HTERT RPE-1 (cell line): Measurements from ENCODE around the gene NPVF.

Source experiments
- in situ Hi-C: fragments of 300-500 bp; cut with MboI; formaldehyde crosslinking; loops from 4 replicates; pipeline ENCODE4 v1.14.3; 2020; ENCODE audit warnings: low sequenced_read_pairs

The NPVF gene, protein sequence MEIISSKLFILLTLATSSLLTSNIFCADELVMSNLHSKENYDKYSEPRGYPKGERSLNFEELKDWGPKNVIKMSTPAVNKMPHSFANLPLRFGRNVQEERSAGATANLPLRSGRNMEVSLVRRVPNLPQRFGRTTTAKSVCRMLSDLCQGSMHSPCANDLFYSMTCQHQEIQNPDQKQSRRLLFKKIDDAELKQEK

GRCh38 chr7:25228386-25228785 is at the start of gene NPVF:
TSS of gene NPVF (minus strand) at chr7:25228486. CDS start at chr7:25228439, 47 bp downstream.
- in situ Hi-C loops: no loop called here

- in situ Hi-C loops: no loop called here
Observed at GRCh38 chr7:25272265-25272664, 44.0 kb upstream of the NPVF start.

DNA sequence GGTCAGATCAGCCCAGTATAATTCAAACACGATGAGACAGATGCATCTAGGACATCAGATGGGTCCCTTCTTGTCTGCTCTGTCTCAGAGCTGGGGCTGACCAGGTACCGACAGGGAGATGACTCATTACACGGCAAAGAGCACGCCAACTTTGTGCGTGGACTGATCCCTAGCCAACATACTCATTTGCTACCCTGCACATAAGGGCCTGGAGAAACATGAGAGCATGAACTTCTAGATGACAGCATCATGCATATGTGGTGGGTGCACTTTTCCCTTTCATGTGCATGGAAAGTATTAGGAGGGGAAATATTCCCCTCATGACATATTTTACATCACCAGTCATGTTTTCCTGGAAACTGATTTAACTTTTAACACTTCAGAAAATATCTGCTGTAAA is 35.1 kb upstream of the NPVF start:
- in situ Hi-C loops: no loop called here

GRCh38 chr7:25262586-25262985 is 34.3 kb upstream of the NPVF start:
- in situ Hi-C loops: no loop called here

DNA sequence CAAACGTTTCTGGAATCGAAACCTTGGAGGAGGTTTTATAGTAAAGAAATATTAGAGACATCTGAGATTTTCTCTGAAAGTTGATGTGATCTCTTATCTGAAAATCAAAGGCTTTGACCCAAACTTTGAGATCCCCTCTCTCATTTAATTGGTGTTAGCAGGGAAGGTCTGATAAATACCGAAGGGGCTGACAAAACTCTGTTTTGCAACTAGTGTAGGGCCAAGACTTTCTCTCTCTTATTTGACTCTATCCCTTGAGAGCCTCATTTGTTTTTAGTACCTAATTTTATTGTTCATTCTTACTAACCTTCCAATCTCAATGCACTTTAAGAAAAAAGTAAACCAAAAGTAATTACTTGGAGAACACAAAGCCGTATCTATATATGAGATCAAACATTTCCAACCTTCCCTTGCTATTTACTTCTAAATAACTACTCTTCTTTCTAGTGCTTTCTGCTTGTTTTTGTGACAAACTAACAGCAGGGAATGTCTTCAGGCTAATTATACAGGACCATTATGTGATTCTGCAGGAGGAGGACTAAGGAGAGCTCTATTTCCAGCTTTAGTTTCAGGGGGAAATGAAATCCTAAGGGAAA is 33.4 kb upstream of the NPVF start:
- in situ Hi-C loops: no loop called here

DNA sequence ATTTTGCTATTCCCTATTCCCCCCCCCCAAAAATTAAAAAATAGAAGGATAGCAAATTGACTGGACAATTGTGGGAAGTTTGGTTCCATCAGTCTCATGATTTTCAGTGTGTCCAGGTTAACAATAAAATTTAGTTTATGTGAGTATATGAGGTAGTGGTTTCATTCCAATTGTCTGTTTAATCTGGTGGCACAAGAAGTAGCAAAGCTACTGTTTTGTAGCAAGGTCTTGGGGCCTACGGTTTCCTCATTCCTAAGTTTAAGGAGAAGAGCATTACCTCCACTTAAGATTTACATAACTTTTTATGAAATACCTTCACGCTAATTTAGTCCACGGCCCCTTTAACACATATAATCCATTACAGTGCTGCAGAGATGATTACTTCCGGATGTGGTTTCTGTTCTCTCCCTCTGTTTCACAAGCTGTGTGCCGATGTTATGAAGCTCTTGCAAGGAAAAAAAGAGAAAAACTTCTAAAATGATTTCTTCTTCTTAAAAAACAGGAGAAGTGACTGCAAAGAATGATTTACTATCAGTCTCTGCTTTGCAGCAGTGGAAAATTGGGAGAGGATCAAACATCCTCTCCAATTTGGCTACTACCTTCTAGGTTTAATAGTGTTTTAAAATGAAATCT is 32.7 kb upstream of the NPVF start:
- in situ Hi-C loops: no loop called here

DNA sequence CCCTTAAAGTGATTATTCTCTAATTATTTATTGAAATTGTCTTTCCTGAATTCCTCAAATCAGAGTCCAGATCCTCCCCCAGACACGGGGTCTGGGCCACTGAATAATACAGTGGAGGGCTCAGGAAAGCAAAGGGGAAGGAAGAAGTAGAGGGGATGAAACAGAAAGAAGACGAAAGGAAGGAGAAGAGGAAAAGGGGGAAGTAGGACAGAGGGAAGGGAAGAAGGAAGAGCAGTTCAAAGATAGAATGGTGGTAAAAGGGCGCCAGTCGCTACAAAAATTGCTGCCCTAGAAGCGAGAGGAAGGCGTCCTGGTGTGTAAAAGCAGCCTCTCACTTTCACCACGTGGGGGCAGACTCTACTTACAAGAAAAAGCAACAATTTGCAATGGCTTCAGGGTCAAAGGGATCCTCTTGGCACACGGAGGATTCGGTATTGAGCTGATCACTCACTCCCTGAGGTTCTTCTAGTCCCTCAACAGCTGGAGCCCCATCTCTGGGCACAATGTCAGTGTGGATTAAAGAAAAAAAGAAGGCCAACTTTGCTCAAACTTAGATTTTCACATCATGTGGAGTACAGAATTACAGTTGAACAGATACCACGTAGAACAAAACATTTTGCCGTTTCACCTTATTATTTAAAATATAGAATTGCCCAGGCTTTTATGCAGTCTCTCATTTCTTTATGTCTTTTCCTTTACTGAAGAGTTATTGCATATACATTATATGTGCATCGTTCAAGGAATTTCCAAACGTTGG is 31.4 kb upstream of the NPVF start:
- in situ Hi-C loops: no loop called here

DNA sequence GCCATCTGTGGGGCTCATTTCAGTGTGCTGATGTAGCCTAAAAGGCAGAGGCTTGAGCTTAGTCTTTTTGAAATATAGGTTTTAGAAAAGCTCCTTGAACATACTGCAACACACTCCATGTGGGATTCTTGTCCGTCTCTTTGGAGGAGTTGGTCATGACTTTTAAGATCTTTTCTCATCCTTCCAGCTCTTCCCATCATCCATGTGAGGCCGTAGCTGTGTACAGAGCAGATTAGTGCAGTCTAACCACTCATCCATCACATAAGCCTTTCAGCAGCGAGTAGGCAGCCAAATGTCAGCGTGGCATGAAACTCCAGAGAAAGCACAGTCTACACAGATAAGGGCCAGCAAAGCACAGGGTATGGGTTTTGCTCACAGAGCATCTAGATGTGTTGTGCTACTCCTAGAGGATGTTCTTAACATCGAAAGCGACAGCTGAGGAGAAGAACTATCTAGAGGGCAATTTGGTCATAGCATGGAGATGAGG is 28.1 kb upstream of the NPVF start:
- in situ Hi-C loops: no loop called here

DNA sequence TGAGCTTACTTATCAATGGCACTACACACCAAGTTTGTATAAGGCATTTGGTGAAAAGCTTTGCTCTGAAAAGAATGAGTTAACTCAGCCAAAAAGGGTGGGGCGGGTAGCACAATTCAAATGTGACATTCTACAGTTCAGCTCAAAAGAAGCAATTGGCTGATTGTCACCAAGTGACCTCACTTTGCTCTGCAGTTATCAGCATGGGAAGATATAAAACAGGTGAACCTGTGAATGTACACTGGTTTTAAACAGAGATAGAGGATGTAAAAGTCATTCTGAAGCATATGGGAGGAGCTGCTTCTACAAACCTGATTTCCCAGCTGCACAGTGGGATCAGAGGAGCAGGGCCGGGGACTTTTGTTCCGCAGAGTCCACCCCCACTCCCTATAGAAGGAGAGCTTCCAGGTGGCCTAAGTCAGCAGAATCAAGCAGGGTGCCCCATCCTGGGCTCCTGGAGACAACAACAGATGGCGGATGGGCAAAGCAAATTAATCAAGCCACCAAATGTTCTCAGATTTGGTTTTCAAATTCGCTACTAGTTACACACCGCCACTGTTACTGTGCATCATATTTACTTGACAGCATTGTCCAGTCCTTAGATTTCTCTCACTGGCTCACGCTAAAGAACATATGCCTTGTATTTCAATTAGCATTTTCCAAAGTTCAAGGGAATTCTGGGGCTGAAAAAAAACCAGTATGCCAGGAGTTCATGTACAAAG is 27.5 kb upstream of the NPVF start:
- in situ Hi-C loops: no loop called here

GRCh38 chr7:25254604-25255003 is 26.3 kb upstream of the NPVF start:
- in situ Hi-C loops: no loop called here

- in situ Hi-C loops: no loop called here
Observed at GRCh38 chr7:25253714-25254113, 25.4 kb upstream of the NPVF start.

DNA sequence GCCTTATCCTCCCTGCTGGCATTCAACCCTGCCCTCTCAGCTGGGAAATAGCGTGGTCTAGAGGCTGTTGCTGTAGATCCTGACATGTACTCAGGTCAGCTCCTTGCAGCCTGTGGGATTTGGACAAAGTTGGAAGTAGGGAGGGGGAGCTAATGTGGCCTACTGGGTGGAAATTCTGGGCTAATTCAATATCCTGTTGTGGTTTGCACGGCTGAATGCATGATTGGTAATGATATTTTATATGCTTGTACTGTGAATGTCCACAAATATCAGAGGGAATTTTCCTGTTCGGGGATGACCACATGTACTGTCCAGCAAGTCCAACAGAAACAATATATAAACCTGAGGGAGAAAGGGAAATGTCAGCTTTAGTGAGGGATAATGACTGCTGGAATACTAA is 22.1 kb upstream of the NPVF start:
- in situ Hi-C loops: no loop called here

DNA sequence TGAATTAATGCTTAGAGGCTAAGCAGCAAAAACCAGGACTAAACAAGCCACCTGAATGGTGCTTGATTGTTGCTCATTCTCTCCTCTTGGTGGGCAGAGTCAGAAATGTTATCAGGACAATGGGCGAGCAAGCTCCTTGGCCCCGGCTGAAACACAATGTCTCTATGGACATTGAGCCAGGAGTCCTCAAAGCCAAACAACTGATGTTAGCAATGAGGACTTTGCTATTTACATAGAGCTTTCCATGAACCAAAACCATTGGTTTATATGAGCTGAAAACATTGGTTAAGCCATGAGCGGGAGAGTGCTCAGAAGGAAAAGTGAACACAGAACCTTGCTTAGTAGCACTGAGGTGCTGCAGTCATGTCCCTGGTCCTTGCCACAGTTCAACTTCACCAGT is 21.5 kb upstream of the NPVF start:
- in situ Hi-C loops: no loop called here

- in situ Hi-C loops: no loop called here
Observed at GRCh38 chr7:25246306-25246705, 18.0 kb upstream of the NPVF start.

- in situ Hi-C loops: no loop called here
Observed at GRCh38 chr7:25244254-25245033, 16.2 kb upstream of the NPVF start.

GRCh38 chr7:25242678-25243077 is 14.4 kb upstream of the NPVF start:
- in situ Hi-C loops: no loop called here

DNA sequence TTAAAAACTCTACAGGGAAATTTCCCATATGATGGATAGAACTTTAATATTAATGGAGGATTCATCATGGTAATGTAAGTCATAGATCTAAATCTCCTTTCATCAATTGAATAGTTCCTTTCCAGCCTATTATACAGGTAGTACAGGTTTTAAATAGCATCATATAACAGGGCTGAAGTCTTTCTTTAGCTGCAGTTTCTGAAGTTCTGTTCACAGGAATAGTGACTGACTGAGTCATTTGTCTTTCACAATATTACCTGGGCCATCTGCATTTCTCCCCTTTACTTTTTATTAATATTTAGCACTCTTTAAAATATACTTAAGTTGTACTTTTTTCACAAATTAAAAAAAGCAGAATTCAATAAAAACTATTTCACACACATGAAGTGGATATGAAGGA is 12.6 kb upstream of the NPVF start:
- in situ Hi-C loops: no loop called here

- in situ Hi-C loops: no loop called here
Observed at GRCh38 chr7:25240340-25240739, 12.1 kb upstream of the NPVF start.

- in situ Hi-C loops: no loop called here
Observed at GRCh38 chr7:25239888-25240287, 11.6 kb upstream of the NPVF start.

DNA sequence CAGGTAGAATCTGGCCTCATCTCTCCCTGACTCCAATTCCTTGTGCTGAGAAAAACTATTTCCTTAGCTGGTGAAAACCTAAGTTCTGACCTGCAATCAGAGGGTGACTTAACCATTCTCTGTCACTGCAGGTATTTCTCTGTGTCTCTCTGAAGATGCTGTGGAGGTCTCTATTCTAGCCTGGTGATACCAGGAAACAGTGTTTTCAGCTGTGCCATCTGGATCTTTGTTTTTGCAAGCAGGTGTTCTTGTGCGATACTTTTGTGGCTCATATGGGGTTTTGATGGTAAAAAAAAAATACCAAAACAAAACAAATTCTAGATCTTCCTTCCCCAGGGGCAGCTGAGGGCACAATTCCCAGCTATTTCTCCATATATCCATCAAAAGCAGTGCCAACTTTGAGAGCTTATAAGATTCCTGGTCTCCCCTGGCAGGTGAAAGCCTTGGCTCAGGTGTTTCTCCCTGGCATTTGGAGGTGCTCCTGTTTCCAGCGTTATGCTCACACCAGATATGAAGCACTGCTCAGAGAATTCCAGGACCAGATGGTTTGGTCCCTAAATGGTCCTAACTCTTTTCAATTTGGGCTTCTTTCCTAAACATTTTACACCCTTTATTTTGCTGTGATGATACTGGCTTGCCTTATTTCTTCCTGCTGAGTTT is 9.9 kb upstream of the NPVF start:
- in situ Hi-C loops: no loop called here
